ENCODE results near the gene SCYGR3.

The SCYGR3 gene

DNA sequence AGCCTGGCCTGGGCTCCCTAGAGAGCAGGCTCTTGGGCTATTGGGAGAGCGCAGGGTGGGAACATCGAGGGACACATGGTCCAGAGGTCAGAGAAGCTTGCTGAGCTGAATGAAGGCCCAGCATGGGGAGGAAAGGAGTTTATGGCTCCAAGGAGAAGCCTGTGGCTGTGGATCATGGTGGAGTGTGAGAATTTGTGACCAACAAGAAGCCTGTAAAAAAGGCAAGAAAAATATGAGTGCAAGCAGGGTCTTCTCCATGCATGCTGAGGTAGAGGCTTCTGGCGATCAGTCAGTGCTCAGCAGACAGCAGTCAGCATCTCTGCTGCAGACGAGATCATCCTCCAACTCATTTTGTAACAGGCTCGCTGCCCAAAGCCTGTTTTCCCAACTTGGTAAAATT, 1.3 kb upstream of the SCYGR3 start:
- H3K4me3 ChIP-seq (ENCODE audit: low read depth, low read length), result no peak overlapping the region
- DNase-seq (ENCODE audit: low read depth), result no peak
- TF ChIP-seq, protein P1, sequence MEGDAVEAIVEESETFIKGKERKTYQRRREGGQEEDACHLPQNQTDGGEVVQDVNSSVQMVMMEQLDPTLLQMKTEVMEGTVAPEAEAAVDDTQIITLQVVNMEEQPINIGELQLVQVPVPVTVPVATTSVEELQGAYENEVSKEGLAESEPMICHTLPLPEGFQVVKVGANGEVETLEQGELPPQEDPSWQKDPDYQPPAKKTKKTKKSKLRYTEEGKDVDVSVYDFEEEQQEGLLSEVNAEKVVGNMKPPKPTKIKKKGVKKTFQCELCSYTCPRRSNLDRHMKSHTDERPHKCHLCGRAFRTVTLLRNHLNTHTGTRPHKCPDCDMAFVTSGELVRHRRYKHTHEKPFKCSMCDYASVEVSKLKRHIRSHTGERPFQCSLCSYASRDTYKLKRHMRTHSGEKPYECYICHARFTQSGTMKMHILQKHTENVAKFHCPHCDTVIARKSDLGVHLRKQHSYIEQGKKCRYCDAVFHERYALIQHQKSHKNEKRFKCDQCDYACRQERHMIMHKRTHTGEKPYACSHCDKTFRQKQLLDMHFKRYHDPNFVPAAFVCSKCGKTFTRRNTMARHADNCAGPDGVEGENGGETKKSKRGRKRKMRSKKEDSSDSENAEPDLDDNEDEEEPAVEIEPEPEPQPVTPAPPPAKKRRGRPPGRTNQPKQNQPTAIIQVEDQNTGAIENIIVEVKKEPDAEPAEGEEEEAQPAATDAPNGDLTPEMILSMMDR (IDR thresholded peaks at IDR 0.05; ENCODE audit: insufficient read depth, low read depth, low read length, missing control alignments), result no peak

DNA sequence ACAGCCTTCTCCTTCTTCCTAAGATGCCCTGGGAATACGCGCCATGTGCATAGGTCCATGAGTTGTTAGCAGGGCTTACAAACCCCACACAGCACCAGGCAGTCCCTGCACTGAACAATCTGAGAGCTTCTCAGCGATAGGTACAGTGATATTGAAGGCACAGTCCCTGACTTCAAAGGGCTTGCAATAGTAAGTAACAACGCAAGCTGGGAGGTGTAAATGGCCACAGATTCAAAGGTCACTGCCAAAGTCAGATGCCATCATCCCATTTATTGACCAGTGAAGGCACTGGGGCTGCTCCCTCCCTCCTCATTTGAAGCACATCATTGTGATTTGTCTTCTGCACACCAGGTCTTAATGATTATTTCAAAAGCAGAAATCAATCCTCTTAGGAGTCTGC, 541 bp upstream of the SCYGR3 start:
- TF ChIP-seq, protein P1 (IDR thresholded peaks at IDR 0.05; ENCODE audit: insufficient read depth, low read depth, low read length, missing control alignments), result no peak
- DNase-seq (ENCODE audit: low read depth), result no peak
- no peak overlapping the region for H3K4me3 ChIP-seq (ENCODE audit: low read depth, low read length)

DNA sequence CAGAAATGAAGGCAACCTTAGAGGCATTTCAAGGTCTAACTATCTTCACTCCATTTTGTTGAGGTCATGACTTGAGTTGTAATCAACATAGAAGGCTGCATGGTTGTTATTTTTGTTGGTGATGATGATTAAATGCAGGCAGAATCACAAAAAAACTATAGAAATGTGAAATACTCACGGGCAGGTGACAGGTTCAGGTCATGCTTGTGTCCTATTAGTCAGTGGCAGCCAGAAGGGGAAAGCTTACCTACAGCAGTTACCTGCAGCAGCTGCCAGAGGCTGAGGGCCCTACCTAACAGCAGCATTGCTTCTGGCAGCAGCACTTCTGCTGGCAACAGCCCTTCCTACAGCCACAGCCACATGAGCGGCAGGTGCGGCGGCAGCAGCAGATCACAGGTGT, 394 bp downstream of the SCYGR3 start:
- TF ChIP-seq, protein P1 (IDR thresholded peaks at IDR 0.05; ENCODE audit: insufficient read depth, low read depth, low read length, missing control alignments), result no peak
- DNase-seq (ENCODE audit: low read depth), result no peak
- no peak overlapping the region for H3K4me3 ChIP-seq (ENCODE audit: low read depth, low read length)

DNA sequence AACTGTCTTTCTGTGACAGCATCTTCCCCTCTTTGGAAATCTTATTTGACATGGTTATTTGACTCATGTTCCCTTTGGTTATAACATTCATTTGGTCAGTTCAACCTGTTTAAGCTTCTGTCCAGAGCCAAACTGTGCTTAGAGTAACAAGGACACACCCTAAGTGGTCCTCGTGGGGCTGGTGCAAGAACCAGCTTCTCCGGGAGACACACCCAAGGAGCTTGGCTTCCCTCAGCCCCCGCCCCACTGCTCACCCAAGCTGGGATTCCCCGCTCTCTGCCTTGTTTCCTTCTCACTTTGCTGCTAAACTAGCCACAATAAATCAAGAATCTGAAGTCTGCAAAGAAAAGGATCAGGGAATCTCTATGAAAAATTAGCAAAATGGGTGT, 1.4 kb downstream of the SCYGR3 start:
- H3K4me3 ChIP-seq (ENCODE audit: low read depth, low read length), result no peak overlapping the region
- TF ChIP-seq, protein P1 (IDR thresholded peaks at IDR 0.05; ENCODE audit: insufficient read depth, low read depth, low read length, missing control alignments), result no peak
- DNase-seq (ENCODE audit: low read depth), result peak; percentile 13

DNA sequence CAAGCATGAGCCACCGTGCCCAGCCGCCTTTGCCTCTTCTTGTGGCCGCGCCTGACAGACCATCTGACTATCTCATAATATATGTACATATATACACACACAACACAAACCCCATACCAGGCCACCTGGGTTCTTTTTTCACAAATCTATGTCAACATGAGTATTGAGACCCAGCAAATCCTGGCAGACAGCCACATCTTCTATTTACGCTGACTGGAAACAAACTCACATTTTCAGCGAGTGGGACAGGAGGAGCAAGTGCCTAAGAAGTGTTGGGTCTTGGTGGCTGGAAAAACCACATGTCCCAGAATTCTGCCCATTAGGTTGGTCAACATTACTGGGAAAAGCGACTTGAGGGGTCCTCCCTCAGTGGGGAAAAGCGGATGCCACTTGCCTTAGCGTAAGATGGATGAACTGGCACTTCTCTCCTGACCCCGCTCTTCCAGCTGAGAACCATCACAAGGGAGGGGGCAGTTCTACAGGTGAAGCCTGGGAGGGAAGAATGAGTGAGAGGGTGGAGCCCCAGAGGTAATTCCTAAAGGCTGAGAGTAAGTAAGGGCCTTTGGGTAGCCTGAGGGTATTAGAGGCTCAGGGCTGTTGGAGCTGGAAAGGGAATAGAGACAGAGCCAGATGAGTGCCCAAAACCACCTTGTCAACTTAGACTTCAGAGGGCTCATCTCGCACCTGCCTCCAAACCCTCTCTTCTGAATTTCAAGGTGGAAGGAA, 1.9 kb downstream of the SCYGR3 start:
- no peak overlapping the region for H3K4me3 ChIP-seq (ENCODE audit: low read depth, low read length)
- TF ChIP-seq, protein P1 (IDR thresholded peaks at IDR 0.05; ENCODE audit: insufficient read depth, low read depth, low read length, missing control alignments), result no peak
- DNase-seq (ENCODE audit: low read depth), result no peak

DNA sequence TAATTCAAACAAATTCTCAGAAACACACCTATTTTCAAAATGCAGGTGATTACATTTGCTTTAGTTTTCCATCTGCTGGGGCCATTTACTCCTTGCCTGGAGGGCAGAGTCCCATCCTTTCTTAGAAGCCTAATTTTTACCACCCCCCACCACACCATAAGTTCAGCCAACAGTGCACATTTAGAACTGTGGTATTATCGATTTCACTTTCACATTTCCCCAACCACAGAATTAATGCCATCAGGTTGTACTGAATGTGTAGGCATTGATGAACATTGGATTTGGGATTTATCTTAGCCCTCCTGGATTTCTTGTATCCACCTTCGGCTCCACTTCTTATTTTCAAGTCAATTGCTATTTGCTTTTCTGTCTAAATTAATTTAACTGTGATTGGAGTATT, 4.5 kb downstream of the SCYGR3 start:
- TF ChIP-seq, protein P1 (IDR thresholded peaks at IDR 0.05; ENCODE audit: insufficient read depth, low read depth, low read length, missing control alignments), result no peak
- DNase-seq (ENCODE audit: low read depth), result peak; percentile 31
- no peak overlapping the region for H3K4me3 ChIP-seq (ENCODE audit: low read depth, low read length)
